Endothelial cell (in vitro differentiated cells): ENCODE measurements around the gene BCAM. TPM values are rescaled to one million over a fixed set of nuclear protein-coding genes. Genes with fewer than 3 reads are reported as not detected.

Experiments used
- DNase-seq: peaks from one replicate; pipeline ENCODE4 v3.0.0; 2021; ENCODE audit warnings: low spot score
- H3K27ac Mint-ChIP-seq: one replicate; pipeline ENCODE4 v1.8.0; 2021; ENCODE audit warnings: mixed read lengths, inconsistent platforms; ENCODE audit not compliant: unreplicated experiment
- H3K27me3 Mint-ChIP-seq: one replicate; pipeline ENCODE4 v1.8.0; 2021; ENCODE audit warnings: mild to moderate bottlenecking, moderate library complexity, mixed read lengths, inconsistent platforms; ENCODE audit not compliant: unreplicated experiment
- H3K36me3 Mint-ChIP-seq: one replicate; pipeline ENCODE4 v1.8.0; 2021; ENCODE audit warnings: mild to moderate bottlenecking, low read depth, mixed read lengths, inconsistent platforms; ENCODE audit not compliant: unreplicated experiment
- H3K4me1 Mint-ChIP-seq: one replicate; pipeline ENCODE4 v1.8.0; 2021; ENCODE audit warnings: mild to moderate bottlenecking, mixed read lengths, inconsistent platforms; ENCODE audit not compliant: unreplicated experiment
- H3K4me3 Mint-ChIP-seq: one replicate; pipeline ENCODE4 v1.8.0; 2021; ENCODE audit warnings: mild to moderate bottlenecking, mixed read lengths, inconsistent platforms; ENCODE audit not compliant: unreplicated experiment
- H3K9me3 Mint-ChIP-seq: one replicate; pipeline ENCODE4 v1.8.0; 2021; ENCODE audit warnings: mixed read lengths, inconsistent platforms; ENCODE audit not compliant: unreplicated experiment
- long read RNA-seq: library from polyadenylated mRNA; unstranded; transcript quantifications from one replicate; pipeline ENCODE4 v2.0.0, GENCODE V29; 2020; ENCODE audit not compliant: unreplicated experiment
- total RNA-seq: library from RNA; stranded (reverse); fragmentation: NEBNext Ultra II Directional; extraction: Animal tissue kit (Norgen Biotek cat#: 25700); gene quantifications from one replicate; pipeline ENCODE4 v1.2.1, GENCODE V29; 2021; ENCODE audit not compliant: unreplicated experiment
- TF ChIP-seq, protein P1 (sequence below): fragments of 200-600 bp; sonication (generic); IDR thresholded peaks from one replicate; pipeline ENCODE4 v1.5.0; 2021; ENCODE audit warnings: antibody characterized with exemption; ENCODE audit not compliant: unreplicated experiment

BCAM gene
- total RNA-seq = 6.9 TPM
- long read RNA-seq = 0 reads

DNA sequence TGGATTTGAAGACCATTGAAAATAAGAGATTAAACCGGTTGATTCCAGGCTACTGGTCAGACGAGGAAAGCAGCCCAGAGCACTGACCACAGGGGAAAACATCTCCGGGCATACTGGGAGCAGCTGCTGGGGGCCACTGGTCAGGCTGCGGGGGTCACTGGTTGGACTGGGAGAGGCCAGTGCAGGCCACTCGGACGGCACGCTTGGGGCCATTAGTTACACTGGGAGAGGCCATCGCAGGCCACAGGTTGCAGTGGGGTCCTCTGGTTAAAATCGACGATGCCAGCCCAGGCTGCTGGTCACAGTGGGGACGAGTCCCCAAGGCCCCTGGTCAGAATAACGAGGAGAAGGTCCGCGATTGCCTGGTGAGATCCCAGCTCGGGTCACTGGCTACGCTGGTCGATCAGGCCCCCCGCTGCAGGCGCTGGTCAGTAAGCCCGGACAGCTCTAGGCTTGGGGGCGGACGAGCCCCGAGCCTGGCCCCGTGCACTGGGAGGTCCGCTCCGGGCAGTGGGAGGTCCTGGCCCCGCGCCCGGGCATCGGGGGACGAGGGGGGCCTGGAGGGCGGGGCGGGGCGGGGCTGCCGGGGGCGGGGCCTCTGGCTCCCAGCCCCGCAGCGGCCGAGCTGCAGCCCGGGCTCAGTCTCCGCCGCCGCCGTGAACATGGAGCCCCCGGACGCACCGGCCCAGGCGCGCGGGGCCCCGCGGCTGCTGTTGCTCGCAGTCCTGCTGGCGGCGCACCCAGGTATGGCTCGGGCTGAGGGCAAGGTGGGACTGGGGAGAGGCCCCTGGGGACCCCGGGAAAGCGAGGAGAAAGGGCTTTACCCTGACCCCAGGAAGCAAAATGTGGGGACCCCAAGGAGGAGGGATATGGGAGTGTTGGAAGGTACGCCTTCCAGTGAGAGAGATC is at the start of gene BCAM:
TSS of gene BCAM (plus strand) at position 641 of the 909 bp plus-strand sequence. CDS start at position 663, 22 bp downstream.
- Mint-ChIP-seq H3K27me3 (peaks cover 4% of the 10 kb centered on the region), H3K9me3 (no peaks in the 10 kb centered on the region), H3K4me3 (peak within 1 kb of the TSS; percentile 59), H3K36me3 (peaks cover 7% of the 10 kb centered on the region), H3K27ac (no peak within 1 kb of the TSS), H3K4me1 (peaks cover 7% of the 10 kb centered on the region)
- TF ChIP-seq, protein P1, sequence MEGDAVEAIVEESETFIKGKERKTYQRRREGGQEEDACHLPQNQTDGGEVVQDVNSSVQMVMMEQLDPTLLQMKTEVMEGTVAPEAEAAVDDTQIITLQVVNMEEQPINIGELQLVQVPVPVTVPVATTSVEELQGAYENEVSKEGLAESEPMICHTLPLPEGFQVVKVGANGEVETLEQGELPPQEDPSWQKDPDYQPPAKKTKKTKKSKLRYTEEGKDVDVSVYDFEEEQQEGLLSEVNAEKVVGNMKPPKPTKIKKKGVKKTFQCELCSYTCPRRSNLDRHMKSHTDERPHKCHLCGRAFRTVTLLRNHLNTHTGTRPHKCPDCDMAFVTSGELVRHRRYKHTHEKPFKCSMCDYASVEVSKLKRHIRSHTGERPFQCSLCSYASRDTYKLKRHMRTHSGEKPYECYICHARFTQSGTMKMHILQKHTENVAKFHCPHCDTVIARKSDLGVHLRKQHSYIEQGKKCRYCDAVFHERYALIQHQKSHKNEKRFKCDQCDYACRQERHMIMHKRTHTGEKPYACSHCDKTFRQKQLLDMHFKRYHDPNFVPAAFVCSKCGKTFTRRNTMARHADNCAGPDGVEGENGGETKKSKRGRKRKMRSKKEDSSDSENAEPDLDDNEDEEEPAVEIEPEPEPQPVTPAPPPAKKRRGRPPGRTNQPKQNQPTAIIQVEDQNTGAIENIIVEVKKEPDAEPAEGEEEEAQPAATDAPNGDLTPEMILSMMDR = no peak
- peak; percentile 58 for DNase-seq

DNA sequence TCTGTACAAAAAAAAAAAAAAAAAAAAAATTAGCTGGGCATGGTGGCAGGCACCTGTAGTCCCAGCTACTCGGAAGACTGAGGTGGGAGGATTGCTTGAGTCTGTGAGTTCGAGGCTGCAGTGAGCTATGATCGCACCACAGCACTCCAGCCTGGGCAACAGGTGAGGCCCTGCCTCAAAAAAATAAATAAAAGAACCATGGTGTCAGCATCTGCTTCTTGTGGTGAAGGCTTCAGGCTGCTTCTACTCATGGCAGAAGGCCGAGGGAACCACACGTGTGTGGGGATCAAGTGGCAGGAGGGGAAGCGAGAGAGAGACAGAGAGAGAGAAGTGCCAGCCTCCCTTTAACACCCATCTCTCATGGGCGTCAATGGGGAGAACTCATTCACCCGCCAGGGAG is 46.9 kb upstream of the BCAM start:
- H3K27ac Mint-ChIP-seq = no peak overlapping the region
- no peaks in the 10 kb centered on the region for H3K9me3 Mint-ChIP-seq
- H3K4me1 Mint-ChIP-seq = peaks cover 5% of the 10 kb centered on the region
- TF ChIP-seq, protein P1 = no peak
- no peaks in the 10 kb centered on the region for H3K36me3 Mint-ChIP-seq
- H3K4me3 Mint-ChIP-seq = no peak overlapping the region
- H3K27me3 Mint-ChIP-seq = peaks cover 15% of the 10 kb centered on the region
- DNase-seq = no peak

DNA sequence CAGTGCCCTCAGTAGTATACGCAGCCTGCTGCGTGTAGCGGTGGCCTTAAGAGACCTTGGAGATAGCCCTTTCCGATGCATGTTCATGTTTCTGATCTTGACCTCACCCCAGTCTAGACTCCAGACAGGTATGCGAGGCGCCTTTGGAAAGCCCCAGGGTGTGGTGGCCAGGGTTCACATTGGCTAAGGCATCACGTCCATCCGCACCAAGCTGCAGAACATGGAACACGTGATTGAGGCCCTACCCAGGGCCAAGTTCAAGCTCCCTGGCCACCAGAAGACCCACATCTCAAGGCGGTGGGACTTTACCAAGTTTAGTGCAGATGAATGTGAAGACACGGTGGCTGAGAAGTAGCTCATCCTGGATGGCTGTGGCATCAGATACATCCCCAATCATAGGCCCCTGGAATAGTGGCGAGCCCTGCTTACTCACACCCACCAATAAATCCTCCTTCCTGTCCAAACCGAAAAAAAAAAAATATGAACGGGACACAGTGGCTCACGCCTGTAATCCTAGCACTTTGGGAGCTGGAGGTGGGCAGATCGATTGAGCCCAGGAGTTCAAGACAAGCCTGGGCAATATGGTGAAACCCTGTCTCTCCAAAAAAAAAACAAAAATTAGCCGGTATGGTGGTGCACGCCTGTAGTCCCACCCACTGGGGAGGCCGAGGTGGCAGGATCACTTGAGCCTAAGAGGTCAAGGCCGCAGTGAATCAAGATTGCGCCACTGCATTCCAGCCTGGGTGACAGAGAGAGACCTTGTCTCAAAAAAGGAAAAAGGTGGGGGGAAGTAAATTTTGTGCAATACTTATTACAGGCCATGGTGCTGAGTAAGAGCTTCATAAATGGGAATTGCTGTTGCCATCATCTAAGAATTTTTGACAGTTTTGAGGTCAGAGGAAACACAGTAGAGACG is 43.6 kb upstream of the BCAM start:
- TF ChIP-seq, protein P1 = no peak
- no peak for DNase-seq
- H3K9me3 Mint-ChIP-seq = no peaks in the 10 kb centered on the region
- peak overlapping the region; percentile 51 for H3K4me3 Mint-ChIP-seq
- peak overlapping the region; percentile 5 for H3K27ac Mint-ChIP-seq
- H3K4me1 Mint-ChIP-seq = no peaks in the 10 kb centered on the region
- H3K27me3 Mint-ChIP-seq = peaks cover 9% of the 10 kb centered on the region
- no peaks in the 10 kb centered on the region for H3K36me3 Mint-ChIP-seq

DNA sequence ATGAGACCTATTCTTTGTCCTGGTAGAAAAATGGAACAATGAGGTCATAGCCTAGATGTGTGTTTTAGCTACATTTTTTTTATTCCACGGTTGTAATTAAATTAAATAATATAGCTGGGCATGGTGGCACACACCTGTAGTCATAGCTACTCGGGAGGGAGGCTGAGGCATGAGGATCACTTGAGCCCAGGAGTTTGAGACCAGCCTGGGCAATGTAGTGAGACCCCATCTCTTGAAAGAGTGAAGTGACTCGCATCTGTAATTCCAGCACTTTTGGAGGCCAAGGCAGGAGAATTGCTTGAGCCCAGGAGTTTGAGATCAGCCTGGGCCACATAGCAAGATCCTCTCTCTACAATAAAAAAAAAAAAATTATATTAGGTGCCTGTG is 43.0 kb upstream of the BCAM start:
- Mint-ChIP-seq H3K4me1 (no peaks in the 10 kb centered on the region), H3K27me3 (peaks cover 9% of the 10 kb centered on the region), H3K4me3 (no peak overlapping the region), H3K36me3 (no peaks in the 10 kb centered on the region), H3K27ac (no peak overlapping the region), H3K9me3 (no peaks in the 10 kb centered on the region)
- no peak for DNase-seq
- TF ChIP-seq, protein P1 = no peak
